SK-N-SH treated with all-trans-retinoic acid at 6 μM for 48 hours (cell line): ENCODE data around the gene OBSL1.

Source experiments
- ARNTL ChIP-seq: fragments of 450-650 bp; formaldehyde crosslinking; IDR thresholded peaks from 2 replicates; pipeline ENCODE4 v1.5.0; 2020; ENCODE audit warnings: low read depth, mild to moderate bottlenecking, moderate library complexity, borderline replicate concordance
- OSR1 ChIP-seq: fragments of 250-450 bp; sonication (Bioruptor Pico); IDR thresholded peaks from 2 replicates; pipeline ENCODE4 v1.8.0; 2022; ENCODE audit warnings: moderate library complexity, mild to moderate bottlenecking, inconsistent platforms
- PPARA ChIP-seq: fragments of 250-450 bp; sonication (Bioruptor Pico); IDR thresholded peaks from 2 replicates; pipeline ENCODE4 v1.5.0; 2020; ENCODE audit warnings: mild to moderate bottlenecking, borderline replicate concordance

DNA sequence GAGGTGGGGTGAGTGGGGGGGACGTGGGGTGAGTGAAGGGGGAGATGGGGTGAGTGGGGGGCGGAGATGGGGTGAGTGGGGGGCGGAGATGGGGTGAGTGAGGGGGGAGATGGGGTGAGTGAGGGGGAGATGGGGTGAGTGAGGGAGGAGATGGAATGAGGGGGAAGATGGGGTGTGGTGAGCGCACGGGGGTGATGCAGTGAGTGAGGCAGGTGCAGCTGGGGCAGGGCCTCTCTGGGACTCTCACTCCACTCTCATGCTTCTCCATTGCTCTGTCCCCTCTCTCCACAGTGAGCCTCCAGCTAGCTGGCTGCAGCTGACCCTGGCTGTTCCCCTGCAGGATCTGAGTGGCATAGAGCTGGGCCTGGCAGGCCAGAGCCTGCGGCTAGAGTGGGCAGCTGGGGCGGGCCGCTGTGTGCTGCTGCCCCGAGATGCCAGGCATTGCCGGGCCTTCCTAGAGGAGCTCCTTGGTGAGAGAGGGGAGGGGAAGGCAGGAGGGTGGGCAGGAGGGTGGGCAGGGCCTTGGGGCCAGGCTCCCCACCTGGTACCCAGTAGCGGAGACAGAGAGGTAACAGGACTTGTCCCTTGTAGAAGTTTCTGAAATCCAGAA, 42.2 kb upstream of the OBSL1 start:
- no peak for TF ChIP-seq OSR1
- TF ChIP-seq PPARA (CRISPR knock-in tag), result no peak
- no peak for TF ChIP-seq ARNTL (CRISPR knock-in tag)
